GM12878 (cell line): ENCODE measurements around the gene SCNN1A. TPM values are rescaled to one million over a fixed set of nuclear protein-coding genes. Genes with fewer than 3 reads are reported as not detected.

Source experiments
- ATF2 ChIP-seq: IDR thresholded peaks from 2 replicates; pipeline ENCODE4 v1.6.1; 2012; ENCODE audit warnings: low read length, inconsistent platforms
- BCL3 ChIP-seq: IDR thresholded peaks from 2 replicates; pipeline ENCODE4 v1.6.1; 2011; ENCODE audit warnings: borderline replicate concordance, low read depth, mild to moderate bottlenecking, moderate library complexity, low read length; ENCODE audit not compliant: insufficient read depth, poor library complexity, severe bottlenecking
- CBX3 ChIP-seq: fragments of 200-600 bp; sonication (generic); IDR thresholded peaks from 2 replicates; pipeline ENCODE4 v1.6.1; 2016; ENCODE audit warnings: low read depth, borderline replicate concordance
- CBX5 ChIP-seq: sonication (generic); IDR thresholded peaks from 2 replicates; pipeline ENCODE4 v1.6.1; 2016; ENCODE audit warnings: low read depth, moderate library complexity, mild to moderate bottlenecking, inconsistent platforms
- CEBPB ChIP-seq, 2 experiments: fragments of 150-350 bp in 1 of 2; IDR thresholded peaks; 2 replicates each; pipeline ENCODE4 v1.6.1; 2012 to 2014; ENCODE audit warnings: low read depth in 2 of 2, low read length in 2 of 2, borderline replicate concordance in 1 of 2, inconsistent platforms in 1 of 2
- E4F1 ChIP-seq: fragments of 450-650 bp; IDR thresholded peaks from 2 replicates; pipeline ENCODE4 v1.6.1; 2018; ENCODE audit warnings: borderline replicate concordance, mild to moderate bottlenecking; ENCODE audit not compliant: partially characterized antibody
- IRF4 ChIP-seq: IDR thresholded peaks from 2 replicates; pipeline ENCODE4 v1.6.1; 2011; ENCODE audit warnings: low read depth, low read length
- NR2C1 ChIP-seq: fragments of 450-650 bp; IDR thresholded peaks from 2 replicates; pipeline ENCODE4 v1.6.1; 2017; ENCODE audit warnings: antibody characterized with exemption, mild to moderate bottlenecking, moderate library complexity
- RFX5 ChIP-seq: IDR thresholded peaks from 2 replicates; pipeline ENCODE4 v1.6.1; 2011; ENCODE audit warnings: low read depth, low read length, improper control_type of control experiment
- SKIL ChIP-seq: fragments of 450-650 bp; IDR thresholded peaks from 2 replicates; pipeline ENCODE4 v1.6.1; 2017; ENCODE audit warnings: mild to moderate bottlenecking, low read depth, inconsistent platforms; ENCODE audit not compliant: poor library complexity, severe bottlenecking
- SMC3 ChIP-seq: IDR thresholded peaks from 2 replicates; pipeline ENCODE4 v1.6.1; 2011; ENCODE audit warnings: low read length, improper control_type of control experiment, borderline replicate concordance
- SREBF1 ChIP-seq: IDR thresholded peaks from 2 replicates; pipeline ENCODE4 v1.6.1; 2012; ENCODE audit warnings: mild to moderate bottlenecking, low read length
- SREBF2 ChIP-seq: IDR thresholded peaks from 2 replicates; pipeline ENCODE4 v1.6.1; 2012; ENCODE audit warnings: mild to moderate bottlenecking, low read length
- TBL1XR1 ChIP-seq: IDR thresholded peaks from 2 replicates; pipeline ENCODE4 v1.6.1; 2012; ENCODE audit warnings: low read depth, low read length, improper control_type of control experiment
- ZBED1 ChIP-seq: IDR thresholded peaks from 2 replicates; pipeline ENCODE4 v1.6.1; 2016; ENCODE audit warnings: borderline replicate concordance
- ZNF24 ChIP-seq: fragments of 450-650 bp; IDR thresholded peaks from 2 replicates; pipeline ENCODE4 v1.6.1; 2017; ENCODE audit warnings: antibody characterized with exemption, mild to moderate bottlenecking
- ZNF384 ChIP-seq: IDR thresholded peaks from 2 replicates; pipeline ENCODE4 v1.6.1; 2012; ENCODE audit warnings: low read depth, mild to moderate bottlenecking, low read length, improper control_type of control experiment, borderline replicate concordance
- ZNF687 ChIP-seq: fragments of 450-650 bp; IDR thresholded peaks from 2 replicates; pipeline ENCODE4 v1.6.1; 2017; ENCODE audit warnings: mild to moderate bottlenecking, moderate library complexity
- polyA plus RNA-seq, 11 experiments: library from polyadenylated mRNA; depleted of rRNA in 4 of 11; unstranded in 6 of 11; stranded (reverse) in 5 of 11; fragments of >200 nt; fragmentation: Nextera tagmentation in 4 of 11; fragmentation: Illumina TruSeq in 1 of 11; extraction: Ambion mirVana in 4 of 11; extraction: Trizol in 1 of 11; gene quantifications; 1 replicate in 1 of 11; 2 replicates in 10 of 11; pipeline versions ENCODE4 v1.2.1 to v1.2.3, GENCODE V29; 2011 to 2016; ENCODE audit warnings: inconsistent platforms in 2 of 11, missing spikeins in 2 of 11, low read depth in 1 of 11
- total RNA-seq, 4 experiments: library from RNA; depleted of rRNA in 3 of 4; stranded (reverse); fragments of >200 nt in 3 of 4; fragmentation: Illumina TruSeq in 1 of 4; extraction: Trizol in 1 of 4; gene quantifications; 2 replicates each; pipeline versions ENCODE4 v1.2.1 to v1.2.3, GENCODE V29; 2013 to 2021

SCNN1A gene
- total and polyA plus RNA-seq, 10 of the 15 experiments (the other 5 are each of a cell fraction or from before 2014, with no cell fraction given): 0.14 to 0.69 TPM; not detected in 8

GRCh38 chr12:6312529-6313325, 62.6 kb downstream of the SCNN1A start (continued):
- TF ChIP-seq BCL3: no peak
- no peak for TF ChIP-seq E4F1
- peak; percentile 83 for TF ChIP-seq SKIL
- TF ChIP-seq SMC3: no peak
- TF ChIP-seq ZBED1: no peak
- no peak for TF ChIP-seq ATF2
- no peak for TF ChIP-seq IRF4
- no peak for TF ChIP-seq ZNF384
- peak; percentile 51; the same call in 1 of the 2 replicates for TF ChIP-seq TBL1XR1
- TF ChIP-seq SREBF2: no peak
- no peak for TF ChIP-seq NR2C1
- no peak for TF ChIP-seq CEBPB (IDR thresholded peaks at IDR 0.05; ENCODE audit: borderline replicate concordance in 1 of 2, low read depth in 2 of 2, low read length in 2 of 2)
- TF ChIP-seq RFX5: no peak
- TF ChIP-seq ZNF24: no peak
- no peak for TF ChIP-seq CBX3
- no peak for TF ChIP-seq SREBF1
- TF ChIP-seq ZNF687: peak; percentile 92
- no peak for TF ChIP-seq CBX5
